Measurements from ENCODE around the gene ADGRD1.
A peak's percentile ranks its signal among the peaks of the same experiment; 100 is the strongest.

The ADGRD1 gene

GRCh38 chr12:131166717-131167116, 213.0 kb downstream of the ADGRD1 start:
- no peak overlapping the region for H3K27ac ChIP-seq
- no peaks in the 10 kb centered on the region for H3K9me3 ChIP-seq (ENCODE audit: low read depth, low read length)
- no peak overlapping the region for H3K4me3 ChIP-seq
- DNase-seq (ENCODE audit: low read depth, low spot score) = no peak
- no peak for TF ChIP-seq EZH2 (IDR thresholded peaks at IDR 0.05)
- no peak for TF ChIP-seq FOXP2 (optimal IDR thresholded peaks at IDR 0.05; ENCODE audit: control extremely low read depth, extremely low read length, insufficient read depth)
- no peak for TF ChIP-seq POLR2AphosphoS5 (IDR thresholded peaks at IDR 0.05; ENCODE audit: borderline replicate concordance, low read depth, low read length)
- H3K36me3 ChIP-seq (ENCODE audit: insufficient read depth, low read length) = no peaks in the 10 kb centered on the region
- no peak overlapping the region for H3K9ac ChIP-seq (ENCODE audit: insufficient read length)

- Histone ChIP-seq H3K9ac (ENCODE audit: insufficient read length) (no peak overlapping the region), H3K27ac (no peak overlapping the region), H3K9me3 (ENCODE audit: low read depth, low read length) (no peaks in the 10 kb centered on the region), H3K4me3 (no peak overlapping the region), H3K36me3 (ENCODE audit: insufficient read depth, low read length) (no peaks in the 10 kb centered on the region)
- peak; percentile 6 for DNase-seq (ENCODE audit: low read depth, low spot score)
- TF ChIP-seq EZH2 (IDR thresholded peaks at IDR 0.05) (no peak), POLR2AphosphoS5 (IDR thresholded peaks at IDR 0.05; ENCODE audit: borderline replicate concordance, low read depth, low read length) (no peak), FOXP2 (optimal IDR thresholded peaks at IDR 0.05; ENCODE audit: control extremely low read depth, extremely low read length, insufficient read depth) (no peak)
Observed at GRCh38 chr12:131167334-131167733, 213.6 kb downstream of the ADGRD1 start.

- DNase-seq (ENCODE audit: low read depth, low spot score) = no peak
- Histone ChIP-seq H3K9me3 (ENCODE audit: low read depth, low read length) (no peaks in the 10 kb centered on the region), H3K9ac (ENCODE audit: insufficient read length) (no peak overlapping the region), H3K4me3 (no peak overlapping the region), H3K27ac (no peak overlapping the region), H3K36me3 (ENCODE audit: insufficient read depth, low read length) (no peaks in the 10 kb centered on the region)
- TF ChIP-seq EZH2 (IDR thresholded peaks at IDR 0.05) = no peak
- TF ChIP-seq POLR2AphosphoS5 (IDR thresholded peaks at IDR 0.05; ENCODE audit: borderline replicate concordance, low read depth, low read length) = no peak
- TF ChIP-seq FOXP2 (optimal IDR thresholded peaks at IDR 0.05; ENCODE audit: control extremely low read depth, extremely low read length, insufficient read depth) = no peak
Observed at GRCh38 chr12:131171029-131171428, 217.3 kb downstream of the ADGRD1 start.

GRCh38 chr12:131174901-131175300, 221.2 kb downstream of the ADGRD1 start:
- Histone ChIP-seq H3K9me3 (ENCODE audit: low read depth, low read length) (no peaks in the 10 kb centered on the region), H3K4me3 (no peak overlapping the region), H3K27ac (no peak overlapping the region), H3K36me3 (ENCODE audit: insufficient read depth, low read length) (no peaks in the 10 kb centered on the region), H3K9ac (ENCODE audit: insufficient read length) (no peak overlapping the region)
- no peak for DNase-seq (ENCODE audit: low read depth, low spot score)
- TF ChIP-seq FOXP2 (optimal IDR thresholded peaks at IDR 0.05; ENCODE audit: control extremely low read depth, extremely low read length, insufficient read depth) (no peak), EZH2 (IDR thresholded peaks at IDR 0.05) (no peak), POLR2AphosphoS5 (IDR thresholded peaks at IDR 0.05; ENCODE audit: borderline replicate concordance, low read depth, low read length) (no peak)

- DNase-seq (ENCODE audit: low read depth, low spot score) = no peak
- Histone ChIP-seq H3K36me3 (ENCODE audit: insufficient read depth, low read length) (no peaks in the 10 kb centered on the region), H3K9me3 (ENCODE audit: low read depth, low read length) (no peaks in the 10 kb centered on the region), H3K27ac (no peak overlapping the region), H3K4me3 (no peak overlapping the region), H3K9ac (ENCODE audit: insufficient read length) (no peak overlapping the region)
- TF ChIP-seq EZH2 (IDR thresholded peaks at IDR 0.05) (no peak), FOXP2 (optimal IDR thresholded peaks at IDR 0.05; ENCODE audit: control extremely low read depth, extremely low read length, insufficient read depth) (no peak), POLR2AphosphoS5 (IDR thresholded peaks at IDR 0.05; ENCODE audit: borderline replicate concordance, low read depth, low read length) (no peak)
Observed at GRCh38 chr12:131176266-131176665, 222.6 kb downstream of the ADGRD1 start.

GRCh38 chr12:131176926-131177325, 223.2 kb downstream of the ADGRD1 start:
- no peak overlapping the region for H3K27ac ChIP-seq
- H3K9me3 ChIP-seq (ENCODE audit: low read depth, low read length) = no peaks in the 10 kb centered on the region
- H3K4me3 ChIP-seq = no peak overlapping the region
- no peaks in the 10 kb centered on the region for H3K36me3 ChIP-seq (ENCODE audit: insufficient read depth, low read length)
- no peak for DNase-seq (ENCODE audit: low read depth, low spot score)
- TF ChIP-seq FOXP2 (optimal IDR thresholded peaks at IDR 0.05; ENCODE audit: control extremely low read depth, extremely low read length, insufficient read depth) (no peak), POLR2AphosphoS5 (IDR thresholded peaks at IDR 0.05; ENCODE audit: borderline replicate concordance, low read depth, low read length) (no peak), EZH2 (IDR thresholded peaks at IDR 0.05) (no peak)
- H3K9ac ChIP-seq (ENCODE audit: insufficient read length) = no peak overlapping the region

GRCh38 chr12:131177599-131177998, 223.9 kb downstream of the ADGRD1 start:
- Histone ChIP-seq H3K9me3 (ENCODE audit: low read depth, low read length) (no peaks in the 10 kb centered on the region), H3K27ac (no peak overlapping the region), H3K36me3 (ENCODE audit: insufficient read depth, low read length) (no peaks in the 10 kb centered on the region), H3K4me3 (no peak overlapping the region), H3K9ac (ENCODE audit: insufficient read length) (no peak overlapping the region)
- DNase-seq (ENCODE audit: low read depth, low spot score) = no peak
- TF ChIP-seq FOXP2 (optimal IDR thresholded peaks at IDR 0.05; ENCODE audit: control extremely low read depth, extremely low read length, insufficient read depth) = no peak
- TF ChIP-seq POLR2AphosphoS5 (IDR thresholded peaks at IDR 0.05; ENCODE audit: borderline replicate concordance, low read depth, low read length) = no peak
- TF ChIP-seq EZH2 (IDR thresholded peaks at IDR 0.05) = no peak

GRCh38 chr12:131187602-131188001, 233.9 kb downstream of the ADGRD1 start:
- no peak overlapping the region for H3K9ac ChIP-seq (ENCODE audit: insufficient read length)
- H3K4me3 ChIP-seq = no peak overlapping the region
- no peaks in the 10 kb centered on the region for H3K9me3 ChIP-seq (ENCODE audit: low read depth, low read length)
- H3K36me3 ChIP-seq (ENCODE audit: insufficient read depth, low read length) = no peaks in the 10 kb centered on the region
- no peak for TF ChIP-seq FOXP2 (optimal IDR thresholded peaks at IDR 0.05; ENCODE audit: control extremely low read depth, extremely low read length, insufficient read depth)
- TF ChIP-seq POLR2AphosphoS5 (IDR thresholded peaks at IDR 0.05; ENCODE audit: borderline replicate concordance, low read depth, low read length) = no peak
- no peak for TF ChIP-seq EZH2 (IDR thresholded peaks at IDR 0.05)
- no peak overlapping the region for H3K27ac ChIP-seq
- DNase-seq (ENCODE audit: low read depth, low spot score) = no peak

All from SK-N-MC (cell line).